ENCODE data around the gene B4GALT6. TPM values are rescaled to one million over a fixed set of nuclear protein-coding genes. Genes with fewer than 3 reads are reported as not detected.

B4GALT6 gene
- total RNA-seq, 1 donor from 2014 or later: 17.7 TPM

GRCh38 chr18:31721601-31722000 is 37.2 kb upstream of the B4GALT6 start:
- no peak overlapping the region for H3K27ac Mint-ChIP-seq (ENCODE audit: unreplicated experiment)
- H3K27me3 ChIP-seq (ENCODE audit: insufficient read depth, low read length): peaks cover 2% of the 10 kb centered on the region
- no peaks in the 10 kb centered on the region for H3K36me3 Mint-ChIP-seq (ENCODE audit: low read depth, unreplicated experiment)
- no peak overlapping the region for H3K27ac ChIP-seq (ENCODE audit: low read depth, low read length)
- no peaks in the 10 kb centered on the region for H4K20me1 ChIP-seq (ENCODE audit: insufficient read depth, low read length)
- no peaks in the 10 kb centered on the region for H3K4me1 ChIP-seq (ENCODE audit: insufficient read depth, low read length)
- no peak overlapping the region for H3K4me2 ChIP-seq (ENCODE audit: low read length)
- no peaks in the 10 kb centered on the region for H3K9me3 Mint-ChIP-seq (ENCODE audit: unreplicated experiment)
- DNase-seq (ENCODE audit: low read depth): no peak
- no peaks in the 10 kb centered on the region for H3K79me2 ChIP-seq (ENCODE audit: insufficient read depth, low read length)
- no peak overlapping the region for H2AFZ ChIP-seq (ENCODE audit: low read depth, low read length)
- H3K27me3 Mint-ChIP-seq (ENCODE audit: low read depth, unreplicated experiment): peaks cover 12% of the 10 kb centered on the region
- no peaks in the 10 kb centered on the region for H3K36me3 ChIP-seq (ENCODE audit: insufficient read depth, low read length)
- no peak overlapping the region for H3K9ac ChIP-seq (ENCODE audit: low read length)
- peaks cover 3% of the 10 kb centered on the region for H3K4me1 Mint-ChIP-seq (ENCODE audit: low read depth, unreplicated experiment)
- no peak overlapping the region for H3K4me3 ChIP-seq (ENCODE audit: insufficient read depth, low read depth, low read length)
- H3K9me3 ChIP-seq (ENCODE audit: insufficient read depth, low read depth, low read length): no peaks in the 10 kb centered on the region
- FAIRE-seq: no peak
- TF ChIP-seq CTCF (IDR thresholded peaks at IDR 0.05; ENCODE audit: insufficient read depth, low read depth, low read length): no peak
- no peak for TF ChIP-seq EZH2 (IDR thresholded peaks at IDR 0.05; ENCODE audit: insufficient read depth, low read length)
- no peak overlapping the region for H3K4me3 Mint-ChIP-seq (ENCODE audit: unreplicated experiment)

GRCh38 chr18:31720867-31721266 is 36.5 kb upstream of the B4GALT6 start:
- Histone ChIP-seq H3K27me3 (ENCODE audit: insufficient read depth, low read length) (peaks cover 2% of the 10 kb centered on the region), H3K4me2 (ENCODE audit: low read length) (no peak overlapping the region), H3K4me3 (ENCODE audit: insufficient read depth, low read depth, low read length) (no peak overlapping the region), H3K36me3 (ENCODE audit: insufficient read depth, low read length) (no peaks in the 10 kb centered on the region), H3K9ac (ENCODE audit: low read length) (no peak overlapping the region), H3K79me2 (ENCODE audit: insufficient read depth, low read length) (no peaks in the 10 kb centered on the region), H3K9me3 (ENCODE audit: insufficient read depth, low read depth, low read length) (no peaks in the 10 kb centered on the region), H2AFZ (ENCODE audit: low read depth, low read length) (no peak overlapping the region), H3K4me1 (ENCODE audit: insufficient read depth, low read length) (no peaks in the 10 kb centered on the region), H4K20me1 (ENCODE audit: insufficient read depth, low read length) (no peaks in the 10 kb centered on the region), H3K27ac (ENCODE audit: low read depth, low read length) (no peak overlapping the region)
- Mint-ChIP-seq H3K4me3 (ENCODE audit: unreplicated experiment) (no peak overlapping the region), H3K27ac (ENCODE audit: unreplicated experiment) (no peak overlapping the region), H3K36me3 (ENCODE audit: low read depth, unreplicated experiment) (no peaks in the 10 kb centered on the region), H3K27me3 (ENCODE audit: low read depth, unreplicated experiment) (peaks cover 9% of the 10 kb centered on the region), H3K9me3 (ENCODE audit: unreplicated experiment) (no peaks in the 10 kb centered on the region), H3K4me1 (ENCODE audit: low read depth, unreplicated experiment) (peaks cover 3% of the 10 kb centered on the region)
- peak; percentile 25 for DNase-seq (ENCODE audit: low read depth)
- TF ChIP-seq CTCF (IDR thresholded peaks at IDR 0.05; ENCODE audit: insufficient read depth, low read depth, low read length) (no peak), EZH2 (IDR thresholded peaks at IDR 0.05; ENCODE audit: insufficient read depth, low read length) (no peak)
- no peak for FAIRE-seq

GRCh38 chr18:31719363-31720006 is 35.1 kb upstream of the B4GALT6 start:
- Mint-ChIP-seq H3K27me3 (ENCODE audit: low read depth, unreplicated experiment) (peaks cover 2% of the 10 kb centered on the region), H3K9me3 (ENCODE audit: unreplicated experiment) (no peaks in the 10 kb centered on the region), H3K4me3 (ENCODE audit: unreplicated experiment) (no peak overlapping the region), H3K27ac (ENCODE audit: unreplicated experiment) (no peak overlapping the region), H3K36me3 (ENCODE audit: low read depth, unreplicated experiment) (no peaks in the 10 kb centered on the region), H3K4me1 (ENCODE audit: low read depth, unreplicated experiment) (peaks cover 3% of the 10 kb centered on the region)
- no peaks in the 10 kb centered on the region for H3K79me2 ChIP-seq (ENCODE audit: insufficient read depth, low read length)
- H3K4me1 ChIP-seq (ENCODE audit: insufficient read depth, low read length): no peaks in the 10 kb centered on the region
- no peak overlapping the region for H3K9ac ChIP-seq (ENCODE audit: low read length)
- no peak for DNase-seq (ENCODE audit: low read depth)
- TF ChIP-seq CTCF (IDR thresholded peaks at IDR 0.05; ENCODE audit: insufficient read depth, low read depth, low read length) (no peak), EZH2 (IDR thresholded peaks at IDR 0.05; ENCODE audit: insufficient read depth, low read length) (no peak)
- H3K27me3 ChIP-seq (ENCODE audit: insufficient read depth, low read length): no peaks in the 10 kb centered on the region
- H3K4me2 ChIP-seq (ENCODE audit: low read length): no peak overlapping the region
- H4K20me1 ChIP-seq (ENCODE audit: insufficient read depth, low read length): no peaks in the 10 kb centered on the region
- H3K9me3 ChIP-seq (ENCODE audit: insufficient read depth, low read depth, low read length): no peaks in the 10 kb centered on the region
- no peak overlapping the region for H3K27ac ChIP-seq (ENCODE audit: low read depth, low read length)
- no peak for FAIRE-seq
- no peak overlapping the region for H3K4me3 ChIP-seq (ENCODE audit: insufficient read depth, low read depth, low read length)
- no peaks in the 10 kb centered on the region for H3K36me3 ChIP-seq (ENCODE audit: insufficient read depth, low read length)
- no peak overlapping the region for H2AFZ ChIP-seq (ENCODE audit: low read depth, low read length)
